HG03064 (cell line): ENCODE results near the gene ARMH4.

Experiments
- ATAC-seq: cut with Tn5 transposase; IDR thresholded peaks from one replicate; pipeline ENCODE4 v1.9.1; 2021; ENCODE audit warnings: low read depth; ENCODE audit not compliant: unreplicated experiment

ARMH4 gene

GRCh38 chr14:57976701-57977100 is 175.3 kb downstream of the ARMH4 start:
- ATAC-seq, result no peak

DNA sequence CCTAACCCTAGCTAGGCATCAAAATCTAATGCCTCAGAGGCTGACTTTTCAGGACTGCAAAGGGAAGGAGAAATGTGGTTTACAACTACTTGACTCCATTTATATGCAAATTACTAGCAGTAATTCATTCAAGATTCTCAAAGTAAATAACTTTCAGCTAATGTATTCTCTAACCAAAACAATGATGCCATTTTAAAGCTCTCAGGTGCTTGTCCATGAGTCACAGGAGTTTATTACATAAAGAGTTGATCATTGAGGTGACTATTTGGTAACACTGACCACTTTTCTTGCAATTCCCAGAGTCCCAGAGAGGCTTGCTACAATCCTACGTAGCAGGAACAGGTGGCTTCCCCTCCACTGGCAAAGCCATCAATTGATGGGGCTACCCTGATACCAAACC is 177.1 kb downstream of the ARMH4 start:
- ATAC-seq, result no peak

- ATAC-seq, result no peak
Measured at GRCh38 chr14:57970594-57970993, 181.4 kb downstream of the ARMH4 start.

- ATAC-seq, result no peak
Measured at GRCh38 chr14:57970175-57970574, 181.8 kb downstream of the ARMH4 start.

GRCh38 chr14:57963071-57963470 is 188.9 kb downstream of the ARMH4 start:
- no peak for ATAC-seq

GRCh38 chr14:57962325-57963035 is 189.5 kb downstream of the ARMH4 start:
- ATAC-seq, result no peak

DNA sequence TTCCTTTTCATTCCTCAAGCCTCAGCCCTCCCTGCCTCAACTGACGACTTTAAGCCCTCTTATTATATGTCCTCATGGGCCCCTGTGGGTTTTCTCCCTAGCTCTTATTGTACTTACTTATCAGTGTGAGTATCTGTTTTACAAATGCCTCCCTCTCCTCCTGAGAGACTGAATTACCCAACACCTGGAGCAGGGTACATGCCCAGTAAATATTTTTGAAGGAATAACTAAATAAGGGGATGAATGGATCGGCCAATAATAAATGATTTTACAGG is 190.3 kb downstream of the ARMH4 start:
- no peak for ATAC-seq

DNA sequence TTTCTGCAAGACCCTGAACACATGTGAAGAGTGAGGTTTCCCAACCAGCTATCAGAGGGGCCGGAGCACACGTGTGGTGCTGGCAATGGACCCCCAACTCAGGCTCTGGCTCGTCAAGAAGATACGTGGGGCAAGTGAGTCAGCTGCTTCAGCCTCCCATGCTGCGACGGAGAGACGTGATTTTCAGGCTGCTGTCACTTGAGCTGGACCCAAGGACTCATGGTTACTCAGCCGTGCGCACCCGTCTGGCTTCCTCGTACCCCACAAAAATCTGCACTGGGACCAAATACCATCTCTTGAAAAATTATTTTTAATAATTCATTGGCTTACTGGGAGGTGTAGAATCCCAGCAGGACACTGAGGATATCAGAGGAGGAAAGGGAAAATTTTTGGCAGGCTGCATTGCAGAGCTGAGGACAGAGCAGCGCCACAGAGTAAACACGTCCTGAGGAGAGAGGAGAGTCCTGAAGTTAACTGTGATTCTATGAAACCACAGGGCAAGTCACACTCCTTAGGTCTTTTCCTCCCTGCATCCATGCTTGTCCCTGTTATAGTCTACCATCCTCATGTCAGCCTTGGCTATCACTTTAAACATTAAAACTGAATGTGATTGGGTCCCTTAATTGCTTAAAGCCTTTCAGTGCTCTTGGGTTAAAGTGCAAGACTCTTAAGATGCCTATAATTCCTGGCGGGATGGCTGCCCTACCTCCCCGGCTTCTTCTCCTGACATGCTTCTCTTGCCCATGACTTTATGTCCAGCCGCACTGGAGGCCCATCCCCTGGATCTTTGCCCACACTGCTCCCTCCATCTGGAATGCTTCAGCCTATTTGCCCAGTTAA is 190.8 kb downstream of the ARMH4 start:
- no peak for ATAC-seq

- no peak for ATAC-seq
Measured at GRCh38 chr14:57957441-57957840, 194.6 kb downstream of the ARMH4 start.
